Raji (cell line): ENCODE results near the gene MRPL17.

Source experiments
- POLR2A ChIP-seq: IDR thresholded peaks from 2 replicates; pipeline ENCODE4 v1.6.1; 2011; ENCODE audit warnings: low read depth, low read length, control low read depth; ENCODE audit not compliant: insufficient read depth

Gene MRPL17

DNA sequence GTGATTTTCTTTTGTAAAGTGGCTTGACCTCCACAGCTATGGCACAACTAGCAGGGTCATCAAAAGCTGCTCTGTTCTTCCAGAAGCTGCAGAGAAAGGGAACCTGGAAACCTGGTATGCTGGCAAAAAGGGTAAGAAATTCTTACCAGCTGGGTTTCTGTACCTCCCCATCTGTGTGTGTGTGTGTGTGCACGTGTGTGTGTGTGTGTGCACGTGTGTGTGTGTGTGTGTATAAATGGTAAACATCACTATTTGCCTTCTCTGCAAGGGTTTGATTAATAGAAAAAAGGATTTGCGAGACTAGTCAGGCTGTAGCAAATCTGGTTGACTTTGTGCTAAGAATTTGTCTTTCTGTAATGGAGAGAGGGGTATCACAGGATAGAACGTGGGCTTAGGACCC is 4.7 kb upstream of the MRPL17 start:
- TF ChIP-seq POLR2A = no peak

GRCh38 chr11:6686006-6686405 is 2.9 kb upstream of the MRPL17 start:
- no peak for TF ChIP-seq POLR2A

DNA sequence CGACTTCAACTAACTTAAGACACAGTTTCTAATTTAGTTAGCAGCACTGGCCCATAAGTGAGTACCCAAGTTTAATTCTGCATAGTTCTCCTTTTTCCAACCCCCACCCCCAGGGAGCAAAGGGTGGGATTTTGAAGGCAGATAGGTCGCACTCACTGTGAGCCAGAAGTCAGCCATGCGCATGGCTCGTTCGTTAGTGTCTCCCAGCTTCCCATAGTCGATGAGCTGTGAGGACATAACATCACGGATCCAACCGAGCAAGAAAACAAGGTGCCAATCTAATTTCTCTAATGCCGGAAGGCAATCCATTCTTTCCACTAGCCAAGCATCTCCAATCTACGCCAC is 577 bp downstream of the MRPL17 start:
- no peak for TF ChIP-seq POLR2A

GRCh38 chr11:6681949-6682348 is 1.2 kb downstream of the MRPL17 start:
- TF ChIP-seq POLR2A = no peak

DNA sequence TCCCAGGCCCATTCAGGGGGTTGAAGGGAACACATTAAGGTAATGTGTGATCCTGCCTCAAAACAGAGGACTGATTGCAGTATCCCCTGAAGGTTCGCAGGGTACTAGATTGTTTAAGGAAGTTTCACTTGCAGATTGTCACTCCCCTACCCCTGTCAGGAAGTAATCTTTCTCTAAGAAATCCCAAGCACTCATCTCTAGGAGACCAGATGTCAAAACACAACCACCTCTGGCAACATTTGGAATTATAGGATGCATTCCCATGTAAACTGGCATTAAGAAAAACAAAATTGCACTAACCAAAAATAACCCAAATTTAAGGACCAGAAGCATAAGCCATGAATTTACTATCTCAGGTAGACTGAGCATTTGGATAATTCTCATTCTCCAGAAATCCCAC is 1.6 kb downstream of the MRPL17 start:
- TF ChIP-seq POLR2A = no peak

DNA sequence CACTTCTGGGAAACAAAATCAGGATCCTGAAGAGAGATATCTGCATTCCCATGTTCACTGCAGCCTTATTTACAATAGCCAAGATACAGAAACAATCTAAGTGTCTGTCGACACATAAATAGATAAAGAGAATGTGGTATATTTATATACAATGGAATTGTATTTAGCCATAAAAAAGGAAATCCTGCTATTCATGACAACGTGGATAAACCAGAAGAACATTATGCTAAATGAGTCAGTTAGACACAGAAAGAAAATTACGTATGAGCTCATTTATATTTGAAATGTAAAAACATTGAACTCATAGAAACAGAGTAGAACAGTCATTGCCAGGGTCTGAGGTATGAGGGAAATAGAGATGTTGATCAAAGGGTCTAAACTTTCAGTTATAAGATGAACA is 6.1 kb downstream of the MRPL17 start:
- no peak for TF ChIP-seq POLR2A

DNA sequence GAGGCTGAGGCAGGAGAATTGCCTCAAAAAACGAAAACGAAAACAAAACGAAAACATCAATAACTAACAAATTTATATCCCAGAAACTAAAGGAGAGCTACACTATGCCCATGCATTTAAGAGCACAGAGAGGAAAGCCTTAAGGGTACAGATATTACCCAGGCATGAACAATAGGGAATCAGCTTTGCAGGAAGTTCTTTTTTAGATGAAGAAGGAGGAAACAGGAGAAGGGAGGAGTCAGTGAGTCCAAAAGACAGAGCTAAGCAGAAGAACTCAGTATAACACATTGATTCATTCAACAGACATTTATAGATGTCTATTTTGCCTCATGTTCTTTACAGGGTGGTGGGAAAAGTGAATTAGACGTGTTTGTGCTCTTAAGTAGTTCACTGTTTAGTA is 8.3 kb downstream of the MRPL17 start:
- TF ChIP-seq POLR2A = no peak

DNA sequence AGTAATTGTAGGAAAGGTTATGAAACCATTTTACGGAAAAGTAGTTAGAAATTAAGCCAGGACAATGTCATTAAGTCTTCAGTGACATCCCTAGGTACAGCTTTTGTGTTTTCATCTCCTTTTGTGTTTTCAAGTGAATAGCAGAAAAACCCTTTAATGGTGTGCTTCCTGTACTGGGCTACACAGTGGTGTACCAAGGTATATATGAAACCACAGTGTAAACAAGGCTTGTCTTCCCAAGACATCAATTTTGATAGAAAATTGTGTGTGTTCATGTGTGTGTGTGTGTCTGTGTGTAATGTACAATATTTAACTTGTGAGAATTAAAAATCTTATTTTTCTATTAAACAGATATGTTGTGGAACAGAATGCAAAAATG is 8.9 kb downstream of the MRPL17 start:
- no peak for TF ChIP-seq POLR2A

GRCh38 chr11:6673523-6674218 is 9.5 kb downstream of the MRPL17 start:
- no peak for TF ChIP-seq POLR2A

- no peak for TF ChIP-seq POLR2A
Observed at GRCh38 chr11:6671991-6672390, 11.1 kb downstream of the MRPL17 start.

DNA sequence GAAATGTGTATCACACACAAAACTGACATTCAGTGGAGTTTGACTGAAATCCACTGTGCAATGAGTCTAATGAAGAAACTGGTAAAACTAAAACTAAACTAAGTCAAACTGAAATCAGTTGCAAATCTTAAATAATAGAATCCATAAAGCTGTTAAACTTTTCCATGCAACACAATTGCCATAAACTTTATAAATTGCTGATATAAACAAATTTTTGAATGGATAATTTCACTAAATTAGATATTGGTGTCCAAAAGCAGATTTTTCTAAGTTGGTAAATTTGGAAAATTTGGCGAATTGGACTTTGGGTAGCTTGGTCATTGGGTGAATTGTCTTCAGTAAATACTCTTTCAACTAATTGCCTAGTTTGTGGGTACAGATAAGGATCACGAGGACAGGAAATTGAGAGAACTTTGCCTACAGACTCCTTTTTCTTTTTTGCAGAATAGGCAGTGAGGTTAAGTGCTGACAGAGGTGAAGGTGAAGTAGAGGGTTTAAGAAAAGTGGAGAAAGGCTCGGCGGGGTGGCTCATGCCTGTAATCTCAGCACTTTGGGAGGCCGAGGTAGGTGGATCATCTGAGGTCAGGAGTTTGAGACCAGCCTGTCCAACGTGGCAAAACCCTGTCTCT is 12.8 kb downstream of the MRPL17 start:
- TF ChIP-seq POLR2A = no peak

DNA sequence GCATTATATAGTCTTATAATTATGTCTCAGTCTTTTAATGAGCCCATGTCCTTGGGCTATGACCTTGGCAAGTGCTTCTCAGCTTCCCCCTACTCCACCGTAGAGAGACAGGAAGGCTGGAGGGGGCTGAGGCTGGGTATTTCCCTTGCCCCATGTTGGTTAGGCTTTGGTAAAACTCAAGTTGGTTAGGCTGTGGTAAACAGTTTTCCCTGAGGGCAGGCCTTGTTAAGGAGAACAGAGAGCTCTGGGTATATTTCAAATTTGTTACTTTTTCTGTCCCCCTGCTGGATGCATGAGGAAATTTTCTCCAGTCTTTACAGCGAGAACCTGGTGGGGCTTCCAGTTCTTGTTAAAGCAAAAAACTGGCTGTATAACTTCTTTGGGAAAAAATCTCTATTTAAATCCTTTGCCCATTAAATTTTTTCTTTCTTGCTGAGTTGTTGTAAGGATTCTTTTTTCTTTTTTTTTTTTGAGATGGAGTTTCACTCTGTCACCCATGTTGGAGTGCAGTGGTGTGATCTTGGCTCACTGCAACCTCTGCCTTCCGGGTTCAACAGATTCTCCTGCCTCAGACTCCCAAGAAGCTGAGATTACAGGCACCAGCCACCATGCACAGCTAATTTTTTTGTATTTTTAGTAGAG is 15.3 kb downstream of the MRPL17 start:
- no peak for TF ChIP-seq POLR2A

DNA sequence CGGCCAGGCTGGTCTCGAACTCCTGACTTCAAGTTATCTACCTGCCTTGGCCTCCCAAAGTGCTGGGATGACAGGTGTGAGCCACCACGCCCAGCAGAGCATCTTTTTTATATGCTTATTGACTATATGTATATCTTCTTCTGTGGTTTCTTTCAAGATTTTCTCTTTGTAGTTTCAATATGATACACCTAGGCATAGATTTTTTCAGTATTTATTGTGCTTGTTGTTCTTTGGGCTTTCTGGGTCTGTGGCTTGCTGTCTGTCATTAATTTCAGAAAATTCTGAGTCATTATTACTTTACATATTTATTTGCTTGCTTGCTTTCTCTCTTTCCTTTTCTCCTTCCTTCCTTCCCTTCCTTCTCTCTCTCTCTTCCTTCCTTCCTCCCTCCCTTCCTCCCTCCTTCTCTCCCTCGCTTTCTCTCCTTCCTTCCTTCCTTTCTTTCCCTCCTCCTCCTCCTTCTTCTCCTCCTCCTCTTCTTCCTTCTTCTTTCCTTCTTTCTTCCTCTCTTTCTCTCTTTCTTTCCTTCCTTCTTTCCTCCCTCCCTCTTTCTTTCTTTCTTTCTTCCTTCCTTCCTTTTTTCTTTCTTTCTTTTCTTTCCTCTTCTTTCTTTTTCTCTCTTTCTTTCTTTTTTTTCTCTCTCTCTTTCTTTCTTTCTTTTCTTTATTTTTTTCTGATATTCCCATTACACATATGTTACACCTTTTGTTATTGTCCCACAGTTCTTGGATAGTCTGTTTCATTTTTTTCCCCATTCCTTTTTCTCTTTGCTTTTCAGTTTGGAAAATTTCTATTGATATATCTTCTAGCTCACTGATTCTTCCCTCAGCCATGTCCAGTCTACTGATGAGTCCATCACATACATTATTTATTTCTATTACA is 16.6 kb downstream of the MRPL17 start:
- TF ChIP-seq POLR2A = no peak

DNA sequence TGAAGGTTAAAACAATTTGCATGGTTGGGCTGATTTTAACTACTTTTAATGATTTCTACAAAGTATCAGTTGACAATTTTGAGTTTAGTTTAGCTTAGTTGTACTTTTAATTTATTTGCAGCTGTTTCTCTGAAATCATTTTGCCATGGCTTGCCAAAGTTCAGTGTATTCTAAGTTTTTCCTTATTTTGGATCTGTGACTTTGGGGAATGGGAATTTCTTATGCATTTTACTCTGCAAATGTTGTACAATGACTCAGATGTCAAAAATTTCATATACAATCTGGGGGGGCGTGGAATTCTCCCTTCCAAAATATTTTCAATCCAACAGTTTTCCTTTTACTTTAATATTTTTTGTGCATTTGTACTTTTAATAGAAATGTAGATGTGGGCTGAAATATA is 18.6 kb downstream of the MRPL17 start:
- TF ChIP-seq POLR2A = no peak

DNA sequence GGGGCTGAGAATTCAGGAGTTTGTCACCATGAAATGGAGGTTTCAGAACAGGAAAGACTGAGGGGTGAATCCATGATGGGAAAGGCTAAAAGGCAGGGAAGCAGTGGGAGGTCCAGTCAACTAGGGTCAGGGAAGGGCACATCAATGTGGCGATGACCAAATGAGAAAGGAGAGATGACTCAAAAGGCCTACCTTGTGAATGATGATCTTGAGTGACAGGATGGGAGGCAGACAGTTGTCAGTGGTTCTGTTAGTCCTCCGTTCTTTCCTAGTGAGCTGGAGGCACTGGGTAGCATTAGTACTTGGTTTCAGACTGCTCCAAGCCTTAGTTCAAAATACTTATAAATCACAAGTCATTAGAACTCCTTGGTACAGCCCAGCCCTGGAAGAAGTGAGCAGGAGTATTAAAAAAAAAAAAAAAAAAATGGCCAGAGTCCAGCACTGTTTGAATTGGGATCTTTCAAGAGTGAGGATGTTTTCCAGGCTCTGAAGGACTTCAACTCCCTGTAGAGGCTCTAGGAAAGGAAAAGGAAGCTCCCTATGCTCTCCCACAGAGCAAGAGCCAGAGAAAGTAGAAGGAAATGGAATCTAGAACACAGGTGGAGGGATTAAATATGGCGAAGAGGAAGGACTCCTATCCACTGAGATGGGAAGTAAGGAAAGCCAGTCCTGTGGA is 19.2 kb downstream of the MRPL17 start:
- no peak for TF ChIP-seq POLR2A
